GM12872 (cell line): Measurements from ENCODE around the gene BRD2.

Experiments used
- CTCF ChIP-seq: IDR thresholded peaks from 3 replicates; pipeline ENCODE4 v1.5.1; 2011; ENCODE audit warnings: low read depth, mild to moderate bottlenecking, low read length, moderate library complexity; ENCODE audit not compliant: insufficient read depth

The BRD2 gene

GRCh38 chr6:33019372-33019771 is 51.0 kb downstream of the BRD2 start:
- no peak for TF ChIP-seq CTCF

- TF ChIP-seq CTCF: no peak
Observed at GRCh38 chr6:33021917-33022316, 53.5 kb downstream of the BRD2 start.

- no peak for TF ChIP-seq CTCF
Observed at GRCh38 chr6:33023536-33023935, 55.1 kb downstream of the BRD2 start.

GRCh38 chr6:33024521-33024920 is 56.1 kb downstream of the BRD2 start:
- TF ChIP-seq CTCF: no peak

- no peak for TF ChIP-seq CTCF
Observed at GRCh38 chr6:33028220-33028849, 59.9 kb downstream of the BRD2 start.

GRCh38 chr6:33029328-33030184 is 61.2 kb downstream of the BRD2 start:
- TF ChIP-seq CTCF: no peak

GRCh38 chr6:33030245-33030644 is 61.9 kb downstream of the BRD2 start:
- TF ChIP-seq CTCF: no peak
